Stimulated activated CD4-positive, alpha-beta T cell treated with anti-CD3 and anti-CD28 coated beads, Interleukin-1b, Interleukin-23, amount 100 ng/mL, for 4 hours (primary cell): ENCODE measurements around the gene RANBP17.
"Not testable (repeated sequence)": the region's sequence is repeated elsewhere in the genome, so short reads cannot be mapped to it uniquely, and the experiment has no call there.

Experiments used
- DNase-seq, 2 donors: peaks; one replicate each; pipeline ENCODE4 v3.0.0-alpha.2; 2020; ENCODE audit warnings: low read depth in 2 of 2

Gene RANBP17

GRCh38 chr5:170861917-170862766, at the start of gene RANBP17:
TSS of gene RANBP17 (plus strand) at chr5:170862018.
- no peak for DNase-seq

DNA sequence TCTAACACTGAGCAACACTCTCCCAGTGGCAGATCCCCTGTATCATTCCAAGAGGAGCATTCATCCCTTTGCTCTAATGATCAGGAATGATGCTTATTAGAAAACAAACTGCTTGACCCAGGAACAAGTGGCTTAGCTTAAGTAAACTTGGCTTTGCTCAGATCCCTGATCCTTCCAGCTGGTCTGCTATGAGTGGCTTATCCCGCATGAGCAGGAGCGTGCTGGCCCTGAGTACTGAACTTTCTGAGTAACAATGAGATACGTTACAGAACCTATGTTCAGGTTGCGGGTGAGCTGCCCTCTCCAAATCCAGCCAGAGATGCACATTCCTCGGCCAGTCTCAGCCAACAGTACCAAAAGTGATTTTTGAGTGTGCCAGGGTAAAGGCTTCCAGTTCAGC, 48.6 kb upstream of the RANBP17 start:
- DNase-seq = no peak

DNA sequence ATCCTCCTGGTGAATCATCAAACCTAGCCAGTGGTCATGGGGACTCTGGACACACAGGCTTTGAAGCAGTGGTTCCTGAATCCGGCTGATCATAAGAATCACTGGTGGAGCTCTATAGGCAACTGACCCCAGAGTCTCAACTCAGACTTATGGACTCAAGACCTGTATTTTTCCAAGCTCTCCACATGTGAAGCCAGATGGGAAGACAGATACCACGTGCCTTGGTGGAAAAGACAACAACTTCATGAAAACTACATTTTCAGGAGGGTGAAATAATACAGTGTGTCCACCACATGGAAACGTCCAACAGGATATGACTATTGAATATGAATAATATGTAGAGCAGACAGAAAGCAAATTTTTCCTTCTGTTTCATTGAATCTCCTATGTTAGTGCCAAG, 44.6 kb upstream of the RANBP17 start:
- no peak for DNase-seq

DNA sequence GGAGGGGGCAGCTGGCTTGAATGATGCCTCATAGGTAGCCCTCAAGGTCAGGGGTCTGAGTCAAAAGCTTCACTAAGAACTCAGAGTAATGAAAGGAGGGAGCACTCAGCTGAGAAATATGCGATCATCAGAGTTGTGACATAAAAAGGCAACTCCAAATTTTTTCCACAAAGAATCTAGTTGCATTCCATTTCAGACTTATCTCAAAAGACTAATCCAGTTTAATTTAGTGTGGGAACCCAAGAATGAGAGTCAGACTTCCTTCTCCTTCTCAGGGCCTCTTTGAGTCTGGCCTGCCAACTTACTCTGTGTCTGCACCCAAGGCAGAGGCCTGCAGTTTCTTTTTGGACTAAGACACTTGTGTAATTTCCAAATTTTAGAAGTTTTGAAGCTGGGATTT, 43.6 kb upstream of the RANBP17 start:
- no peak for DNase-seq

DNA sequence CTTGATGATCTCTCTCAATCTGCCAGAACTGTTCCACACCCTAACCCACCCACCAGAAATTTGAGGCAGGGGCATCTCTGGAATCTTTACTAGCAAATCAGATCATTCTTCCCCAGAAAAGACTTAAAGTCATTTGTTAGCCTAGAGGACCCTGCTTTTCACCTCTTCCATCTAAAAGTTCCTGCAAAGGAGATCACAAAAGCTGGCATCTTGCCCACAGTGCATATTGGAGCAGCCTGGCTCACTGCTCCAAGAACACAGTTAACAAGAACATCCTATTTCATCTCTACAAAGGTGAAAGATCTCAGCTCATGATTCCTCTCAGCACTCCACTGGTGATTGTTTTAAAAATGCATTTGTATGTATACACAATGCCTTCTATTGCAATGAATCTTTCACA, 42.0 kb upstream of the RANBP17 start:
- DNase-seq = no peak

GRCh38 chr5:170821257-170821800, 40.5 kb upstream of the RANBP17 start:
- no peak for DNase-seq

- DNase-seq = no peak
Observed at GRCh38 chr5:170826117-170826516, 35.7 kb upstream of the RANBP17 start.

GRCh38 chr5:170832241-170832640, 29.6 kb upstream of the RANBP17 start:
- no peak for DNase-seq

GRCh38 chr5:170833981-170834380, 27.8 kb upstream of the RANBP17 start:
- not testable (repeated sequence) for DNase-seq

GRCh38 chr5:170836226-170836625, 25.6 kb upstream of the RANBP17 start:
- no peak for DNase-seq

DNA sequence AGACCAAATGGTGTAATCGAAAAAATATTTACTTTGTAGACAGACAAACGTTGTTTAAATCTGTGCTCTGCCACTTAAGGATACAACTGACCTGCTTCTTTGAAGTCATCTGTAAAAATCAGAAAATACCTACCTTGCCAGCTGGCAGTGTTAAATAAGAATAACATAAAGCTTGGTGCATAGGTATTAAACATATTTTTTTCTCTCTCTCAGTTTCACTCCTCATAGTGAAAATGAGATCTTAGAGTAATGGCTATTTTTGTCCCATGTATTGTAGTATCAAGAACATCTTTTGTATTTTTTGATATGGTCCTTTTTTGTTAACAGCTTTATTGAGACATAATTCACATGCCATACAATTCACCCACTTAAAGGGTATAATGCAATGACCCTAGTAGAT, 17.9 kb upstream of the RANBP17 start:
- DNase-seq = no peak

- DNase-seq = no peak
Observed at GRCh38 chr5:170844651-170845050, 17.2 kb upstream of the RANBP17 start.

DNA sequence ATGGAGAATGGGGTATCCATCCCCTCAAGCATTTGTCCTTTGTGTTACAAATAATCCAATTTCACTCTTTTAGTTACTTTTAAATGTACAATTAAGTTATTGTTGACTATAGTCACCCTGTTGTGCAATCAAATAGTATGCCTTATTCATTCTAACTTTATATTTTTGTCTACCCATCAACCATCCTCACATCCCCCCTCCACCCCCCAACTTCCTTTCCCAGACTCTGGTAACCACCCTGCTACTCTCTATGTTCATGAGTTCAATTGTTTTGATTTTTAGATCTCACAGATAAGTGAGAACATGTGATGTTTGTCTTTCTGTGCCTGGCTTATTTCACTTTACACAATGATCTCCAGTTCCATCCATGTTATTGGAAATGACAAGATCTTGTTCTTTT, 15.4 kb upstream of the RANBP17 start:
- no peak for DNase-seq

GRCh38 chr5:170846846-170847245, 15.0 kb upstream of the RANBP17 start:
- no peak for DNase-seq

DNA sequence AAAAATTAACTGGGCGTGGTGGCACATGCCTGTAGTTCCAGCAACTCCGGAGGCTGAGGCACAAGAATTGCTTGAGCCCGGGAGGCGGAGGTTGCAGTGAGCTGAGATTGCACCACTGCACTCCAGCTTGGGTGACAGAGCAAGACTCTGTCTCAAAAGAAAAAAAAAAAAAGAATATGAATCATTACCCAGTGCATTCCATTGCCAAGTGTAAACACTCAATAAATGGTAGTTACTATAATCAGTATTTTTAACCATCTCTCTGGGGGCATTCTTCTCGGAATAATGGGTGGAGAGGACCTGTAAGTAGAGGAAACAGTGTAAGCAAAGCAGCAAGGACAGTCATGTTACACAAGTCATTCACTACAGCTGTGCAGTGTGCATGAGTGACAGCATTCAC, 13.8 kb upstream of the RANBP17 start:
- no peak for DNase-seq

DNA sequence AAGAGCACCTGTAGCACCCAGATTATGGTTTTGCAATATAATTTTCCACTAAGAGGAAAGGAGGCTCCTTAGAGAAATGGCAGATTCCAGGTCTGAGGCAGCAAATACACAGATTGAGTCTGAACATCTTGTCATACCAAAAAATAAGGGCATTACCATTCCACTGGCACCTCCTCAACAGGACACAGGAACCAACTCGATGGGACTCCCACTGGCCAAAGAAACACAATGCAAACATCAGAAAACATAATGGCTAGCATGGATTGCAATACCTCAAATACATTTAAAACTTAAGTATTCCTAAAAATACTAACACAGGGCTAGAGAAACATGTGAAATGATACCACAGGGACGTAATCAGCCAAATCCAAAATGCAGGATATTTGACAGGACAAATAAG, 12.4 kb upstream of the RANBP17 start:
- no peak for DNase-seq

- DNase-seq = no peak
Observed at GRCh38 chr5:170854566-170854965, 7.3 kb upstream of the RANBP17 start.

- no peak for DNase-seq
Observed at GRCh38 chr5:170857066-170857465, 4.8 kb upstream of the RANBP17 start.

GRCh38 chr5:170860415-170860814, 1.4 kb upstream of the RANBP17 start:
- no peak for DNase-seq

DNA sequence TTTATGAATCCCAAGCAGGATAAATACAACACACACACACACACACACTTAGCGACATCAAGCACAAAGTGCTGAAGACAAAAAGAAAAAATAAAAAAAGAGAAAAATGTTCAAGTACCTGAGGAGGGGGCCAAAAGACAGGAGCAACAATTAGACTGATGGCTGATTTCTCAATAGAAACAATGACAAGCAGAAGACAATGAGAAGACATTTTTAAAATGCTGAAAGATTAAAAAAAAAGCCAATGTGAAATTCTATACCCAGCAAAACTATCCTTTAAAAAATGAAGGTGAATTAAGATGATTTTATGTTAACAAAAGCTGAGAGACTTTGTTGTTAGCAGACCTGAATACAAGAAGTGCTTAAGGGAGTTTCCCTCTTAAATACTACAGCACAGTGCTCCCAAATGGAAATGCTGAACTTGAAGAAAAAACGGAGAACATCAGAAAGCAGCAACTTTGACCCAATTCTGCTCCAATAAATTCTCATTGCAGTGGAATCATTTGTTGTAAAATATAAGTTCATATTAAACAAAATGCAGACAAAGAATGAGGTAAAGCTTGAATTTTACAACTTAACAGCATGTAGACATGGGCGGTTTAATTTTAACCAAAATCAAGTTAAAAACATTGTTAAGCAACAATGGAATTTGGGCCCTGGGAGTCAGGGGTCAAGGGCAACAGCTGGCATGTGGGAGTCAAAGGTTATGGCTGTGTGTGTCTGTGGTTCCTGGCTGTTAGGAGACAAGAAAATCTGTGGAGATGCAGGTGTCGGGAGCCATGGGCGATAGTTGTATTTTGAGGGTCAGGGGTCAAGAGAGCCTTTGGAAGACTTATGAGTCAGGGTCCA, 776 bp upstream of the RANBP17 start:
- DNase-seq = no peak

DNA sequence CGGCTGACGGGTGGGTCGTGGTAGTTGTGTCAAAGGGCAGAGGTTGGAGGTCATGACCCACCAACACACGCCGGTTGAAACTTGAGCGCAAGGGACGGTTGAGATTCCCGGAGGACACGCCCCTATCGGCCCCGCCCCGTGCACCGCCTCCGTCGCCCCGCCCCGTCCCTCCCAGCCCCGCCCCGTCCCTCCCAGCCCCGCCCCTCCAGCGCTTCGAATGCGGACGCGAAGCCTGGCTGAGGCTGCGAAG, 226 bp upstream of the RANBP17 start:
- no peak for DNase-seq

DNA sequence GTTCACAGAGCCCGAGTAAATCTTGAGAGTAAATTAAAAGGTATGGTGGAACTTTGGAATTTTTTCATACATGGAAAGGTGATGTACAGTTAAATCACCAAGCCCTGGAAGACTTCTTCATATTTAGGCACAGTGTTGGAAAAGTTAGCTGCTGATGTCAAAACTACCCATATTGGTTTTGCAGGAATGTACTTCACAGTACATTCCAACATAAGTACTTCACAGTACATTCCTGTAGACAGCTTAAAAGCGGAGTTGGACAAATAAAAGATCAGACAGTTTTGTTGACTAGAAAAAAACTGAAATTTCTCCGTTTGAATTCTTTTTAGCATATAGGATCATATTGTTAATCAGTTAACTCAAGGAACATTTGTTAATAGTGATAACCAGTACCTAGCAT, 1.8 kb downstream of the RANBP17 start:
- DNase-seq = no peak

DNA sequence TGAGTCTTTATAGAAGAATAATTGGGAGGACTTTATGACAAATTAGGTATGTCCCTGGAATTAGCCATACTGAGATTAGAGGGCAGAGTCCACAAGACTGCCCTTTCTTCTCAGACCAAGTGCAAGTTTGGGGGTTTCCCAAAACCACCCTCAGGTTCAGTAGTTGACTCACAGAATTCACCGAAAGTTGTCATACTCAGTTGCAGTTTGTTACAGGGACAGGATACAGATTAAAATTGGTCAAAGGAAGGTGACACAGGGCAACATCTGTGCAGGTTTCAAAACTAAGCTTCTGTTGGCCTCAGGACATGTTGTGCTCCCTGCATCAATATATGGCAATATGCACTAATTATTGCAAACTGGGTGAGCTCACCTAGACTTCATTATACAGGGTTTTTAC, 3.8 kb downstream of the RANBP17 start:
- no peak for DNase-seq
